Suprapubic skin (tissue), 4 donors: Measurements from ENCODE around the gene F5. TPM values are rescaled to one million over a fixed set of nuclear protein-coding genes. Genes with fewer than 3 reads are reported as not detected.
"Not testable (repeated sequence)": the region's sequence is repeated elsewhere in the genome, so short reads cannot be mapped to it uniquely, and the experiment has no call there.

Source experiments
- DNase-seq, 2 donors: peaks; one replicate each; pipeline ENCODE4 v3.0.0-alpha.2; 2019; ENCODE audit warnings: low spot score in 2 of 2
- H3K27ac ChIP-seq: fragments of 200-600 bp; sonication (generic); one replicate; pipeline ENCODE4 v1.5.1; 2019
- H3K27me3 ChIP-seq: fragments of 200-600 bp; sonication (generic); one replicate; pipeline ENCODE4 v1.5.1; 2019
- H3K36me3 ChIP-seq: fragments of 200-600 bp; sonication (generic); one replicate; pipeline ENCODE4 v1.5.1; 2019
- H3K4me1 ChIP-seq: fragments of 200-600 bp; sonication (generic); one replicate; pipeline ENCODE4 v1.5.1; 2019
- H3K4me3 ChIP-seq: fragments of 200-600 bp; sonication (generic); one replicate; pipeline ENCODE4 v1.5.1; 2019; ENCODE audit warnings: mild to moderate bottlenecking
- H3K9me3 ChIP-seq: fragments of 200-600 bp; sonication (generic); one replicate; pipeline ENCODE4 v1.5.1; 2019
- CTCF ChIP-seq, 2 donors: fragments of 200-600 bp in 1 of 2; fragments of 450-650 bp in 1 of 2; sonication (generic) in 1 of 2; IDR thresholded peaks; one replicate each; pipeline ENCODE4 v1.5.1; 2016 to 2019; ENCODE audit warnings: antibody characterized with exemption in 2 of 2, mild to moderate bottlenecking in 1 of 2, moderate library complexity in 1 of 2
- EP300 ChIP-seq: sonication (generic); formaldehyde crosslinking; IDR thresholded peaks from one replicate; pipeline ENCODE4 v1.6.1; 2017; ENCODE audit warnings: antibody characterized with exemption
- POLR2A ChIP-seq, 2 donors: fragments of 450-650 bp; IDR thresholded peaks; one replicate each; pipeline ENCODE4 v1.6.1; 2017; ENCODE audit warnings: antibody characterized with exemption in 2 of 2, mild to moderate bottlenecking in 2 of 2, moderate library complexity in 2 of 2
- POLR2AphosphoS5 ChIP-seq, 3 donors: sonication (generic); formaldehyde crosslinking; IDR thresholded peaks; one replicate each; pipeline ENCODE4 v1.6.1; 2017; ENCODE audit warnings: antibody characterized with exemption in 3 of 3
- WGBS: methylation state at CpG from one replicate; pipeline ENCODE4 v1.1.5; 2018; 5-methylcytosine and 5-hydroxymethylcytosine counted together
- total RNA-seq, 4 donors: library from RNA; depleted of rRNA; stranded (reverse); fragments of >200 nt; gene quantifications; one replicate each; pipeline ENCODE4 v1.1.0, GENCODE V29; 2016

F5 gene
- total RNA-seq, 4 donors from 2014 or later, result 3.4 to 8.9 (median 5.4) TPM

GRCh38 chr1:169511316-169512005 lies 74.8 kb downstream of the F5 start:
- H3K9me3 ChIP-seq, result no peaks in the 10 kb centered on the region
- peak overlapping the region; percentile 58 for H3K27ac ChIP-seq
- DNase-seq, result peak in 1 of 2 donors; percentile 65
- no peaks in the 10 kb centered on the region for H3K36me3 ChIP-seq
- no peaks in the 10 kb centered on the region for H3K27me3 ChIP-seq
- H3K4me3 ChIP-seq, result no peak overlapping the region
- TF ChIP-seq EP300 (no peak), POLR2AphosphoS5 (IDR thresholded peaks at IDR 0.05) (peak in 1 of 3 donors; percentile 57)
- peaks cover 15% of the 10 kb centered on the region for H3K4me1 ChIP-seq
- WGBS, result 35% methylated on average over 3 of the region's 3 CpGs

- 92% methylated on average over 4 of the region's 4 CpGs for WGBS
- H3K4me3 ChIP-seq, result no peak overlapping the region
- no peak for DNase-seq
Observed at GRCh38 chr1:169510060-169510459, 76.2 kb downstream of the F5 start.

GRCh38 chr1:169509354-169509753 lies 76.9 kb downstream of the F5 start:
- WGBS, result 98% methylated on average over 1 of the region's 1 CpG

More at GRCh38 chr1:169510060-169510459, 76.2 kb downstream of the F5 start:
- no peak for TF ChIP-seq EP300
- no peak for TF ChIP-seq POLR2AphosphoS5 (IDR thresholded peaks at IDR 0.05)
- no peak for TF ChIP-seq CTCF (IDR thresholded peaks at IDR 0.05)
- no peak for TF ChIP-seq POLR2A (IDR thresholded peaks at IDR 0.05)
- H3K36me3 ChIP-seq, result no peaks in the 10 kb centered on the region
- H3K27me3 ChIP-seq, result no peaks in the 10 kb centered on the region
- H3K9me3 ChIP-seq, result no peaks in the 10 kb centered on the region
- H3K4me1 ChIP-seq, result peaks cover 15% of the 10 kb centered on the region
- H3K27ac ChIP-seq, result no peak overlapping the region

GRCh38 chr1:169508432-169509338 lies 77.6 kb downstream of the F5 start:
- no peaks in the 10 kb centered on the region for H3K36me3 ChIP-seq
- peaks cover 10% of the 10 kb centered on the region for H3K4me1 ChIP-seq
- WGBS, result 41% methylated on average over 3 of the region's 3 CpGs
- DNase-seq, result no peak
- TF ChIP-seq CTCF (IDR thresholded peaks at IDR 0.05), result no peak
- no peak for TF ChIP-seq EP300
- TF ChIP-seq POLR2AphosphoS5 (IDR thresholded peaks at IDR 0.05), result no peak
- no peaks in the 10 kb centered on the region for H3K27me3 ChIP-seq
- H3K4me3 ChIP-seq, result no peak overlapping the region
- no peaks in the 10 kb centered on the region for H3K9me3 ChIP-seq
- no peak overlapping the region for H3K27ac ChIP-seq

More at GRCh38 chr1:169509354-169509753, 76.9 kb downstream of the F5 start:
- H3K9me3 ChIP-seq, result no peaks in the 10 kb centered on the region
- no peak overlapping the region for H3K27ac ChIP-seq
- H3K27me3 ChIP-seq, result no peaks in the 10 kb centered on the region
- H3K36me3 ChIP-seq, result no peaks in the 10 kb centered on the region
- no peak for DNase-seq
- peaks cover 10% of the 10 kb centered on the region for H3K4me1 ChIP-seq
- TF ChIP-seq CTCF (IDR thresholded peaks at IDR 0.05), result no peak
- TF ChIP-seq POLR2A (IDR thresholded peaks at IDR 0.05), result no peak
- no peak for TF ChIP-seq EP300
- TF ChIP-seq POLR2AphosphoS5 (IDR thresholded peaks at IDR 0.05), result no peak
- no peak overlapping the region for H3K4me3 ChIP-seq

GRCh38 chr1:169507413-169507812 lies 78.9 kb downstream of the F5 start:
- no peaks in the 10 kb centered on the region for H3K9me3 ChIP-seq
- H3K27ac ChIP-seq, result no peak overlapping the region
- H3K4me1 ChIP-seq, result peaks cover 10% of the 10 kb centered on the region
- H3K27me3 ChIP-seq, result no peaks in the 10 kb centered on the region
- no peaks in the 10 kb centered on the region for H3K36me3 ChIP-seq
- no peak for TF ChIP-seq POLR2AphosphoS5 (IDR thresholded peaks at IDR 0.05)
- TF ChIP-seq POLR2A (IDR thresholded peaks at IDR 0.05), result no peak
- TF ChIP-seq EP300, result no peak
- TF ChIP-seq CTCF (IDR thresholded peaks at IDR 0.05), result no peak
- no peak overlapping the region for H3K4me3 ChIP-seq
- DNase-seq, result no peak
- whole genome bisulfite sequencing, result 78% methylated on average over 2 of the region's 2 CpGs

- not testable (repeated sequence) for H3K4me3 ChIP-seq, H3K4me1 ChIP-seq, DNase-seq, H3K27ac ChIP-seq, H3K27me3 ChIP-seq, H3K9me3 ChIP-seq, H3K36me3 ChIP-seq
- WGBS, result 95% methylated on average over 2 of the region's 2 CpGs
Observed at GRCh38 chr1:169503601-169504000, 82.7 kb downstream of the F5 start.
